Measurements from ENCODE around the gene DLL1.

DNA sequence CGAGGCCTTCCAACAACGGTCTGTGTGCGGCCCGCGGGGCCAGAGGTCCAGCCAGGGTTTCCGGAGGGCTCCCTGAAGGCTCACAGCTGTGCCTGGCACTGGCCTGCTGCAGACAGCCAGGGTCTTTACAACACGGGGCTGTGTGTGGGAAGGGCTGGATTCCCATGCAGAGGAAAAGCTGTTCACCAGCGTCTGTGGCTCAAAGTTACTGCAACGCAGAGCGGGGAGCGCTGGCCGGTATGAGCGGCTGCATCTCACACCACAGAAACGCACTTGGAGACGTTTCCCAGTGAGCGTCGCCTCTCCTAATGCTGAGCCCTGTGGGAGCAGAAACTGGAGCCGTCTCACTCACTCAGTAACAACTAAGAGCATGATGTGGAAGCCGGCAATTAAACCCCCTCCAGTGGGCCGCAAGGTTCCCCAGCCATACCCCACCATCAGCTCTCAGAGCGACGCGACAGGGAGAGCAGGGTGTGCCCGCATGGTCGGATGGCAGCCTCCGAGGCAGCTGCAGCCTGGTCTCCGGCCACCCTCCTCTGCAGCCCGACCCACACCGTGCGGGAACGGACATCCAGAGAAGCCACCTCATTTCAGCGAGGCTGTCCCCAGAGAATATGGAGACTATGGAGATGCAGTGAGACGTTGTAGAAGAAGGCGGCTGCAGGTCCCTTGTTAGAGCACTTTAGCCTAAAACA is 42.6 kb downstream of the DLL1 start:
- no peak for TF ChIP-seq ZFP36 (IDR thresholded peaks at IDR 0.05; ENCODE audit: borderline replicate concordance, partially characterized antibody)
- TF ChIP-seq FOSB (CRISPR knock-in tag; IDR thresholded peaks at IDR 0.05), result no peak
- TF ChIP-seq, protein P1, sequence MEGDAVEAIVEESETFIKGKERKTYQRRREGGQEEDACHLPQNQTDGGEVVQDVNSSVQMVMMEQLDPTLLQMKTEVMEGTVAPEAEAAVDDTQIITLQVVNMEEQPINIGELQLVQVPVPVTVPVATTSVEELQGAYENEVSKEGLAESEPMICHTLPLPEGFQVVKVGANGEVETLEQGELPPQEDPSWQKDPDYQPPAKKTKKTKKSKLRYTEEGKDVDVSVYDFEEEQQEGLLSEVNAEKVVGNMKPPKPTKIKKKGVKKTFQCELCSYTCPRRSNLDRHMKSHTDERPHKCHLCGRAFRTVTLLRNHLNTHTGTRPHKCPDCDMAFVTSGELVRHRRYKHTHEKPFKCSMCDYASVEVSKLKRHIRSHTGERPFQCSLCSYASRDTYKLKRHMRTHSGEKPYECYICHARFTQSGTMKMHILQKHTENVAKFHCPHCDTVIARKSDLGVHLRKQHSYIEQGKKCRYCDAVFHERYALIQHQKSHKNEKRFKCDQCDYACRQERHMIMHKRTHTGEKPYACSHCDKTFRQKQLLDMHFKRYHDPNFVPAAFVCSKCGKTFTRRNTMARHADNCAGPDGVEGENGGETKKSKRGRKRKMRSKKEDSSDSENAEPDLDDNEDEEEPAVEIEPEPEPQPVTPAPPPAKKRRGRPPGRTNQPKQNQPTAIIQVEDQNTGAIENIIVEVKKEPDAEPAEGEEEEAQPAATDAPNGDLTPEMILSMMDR (IDR thresholded peaks at IDR 0.05), result no peak
- TF ChIP-seq RCOR1 (IDR thresholded peaks at IDR 0.05; ENCODE audit: low read depth, low read length), result no peak
- TF ChIP-seq, protein P2, sequence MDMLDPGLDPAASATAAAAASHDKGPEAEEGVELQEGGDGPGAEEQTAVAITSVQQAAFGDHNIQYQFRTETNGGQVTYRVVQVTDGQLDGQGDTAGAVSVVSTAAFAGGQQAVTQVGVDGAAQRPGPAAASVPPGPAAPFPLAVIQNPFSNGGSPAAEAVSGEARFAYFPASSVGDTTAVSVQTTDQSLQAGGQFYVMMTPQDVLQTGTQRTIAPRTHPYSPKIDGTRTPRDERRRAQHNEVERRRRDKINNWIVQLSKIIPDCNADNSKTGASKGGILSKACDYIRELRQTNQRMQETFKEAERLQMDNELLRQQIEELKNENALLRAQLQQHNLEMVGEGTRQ (IDR thresholded peaks at IDR 0.05), result no peak
- TF ChIP-seq POLR2A (IDR thresholded peaks at IDR 0.05; ENCODE audit: low read length), result no peak
- TF ChIP-seq ESRRA (IDR thresholded peaks at IDR 0.05; ENCODE audit: borderline replicate concordance, low read length), result no peak
- no peak for TF ChIP-seq BHLHE40 (IDR thresholded peaks at IDR 0.05; ENCODE audit: low read depth, low read length)
- TF ChIP-seq TP53 (CRISPR knock-in tag; IDR thresholded peaks at IDR 0.05), result no peak
- no peak for TF ChIP-seq EP300 (IDR thresholded peaks at IDR 0.05)
- no peak for TF ChIP-seq RNF2 (IDR thresholded peaks at IDR 0.05; ENCODE audit: borderline replicate concordance, low read depth)
